ENCODE measurements around the gene PLN.

GRCh38 chr6:118574051-118574865, 26.2 kb downstream of the PLN start:
- TF ChIP-seq CTCF (tag by site-specific recombination; IDR thresholded peaks at IDR 0.05) (no peak), ZNF707 (tag by site-specific recombination; IDR thresholded peaks at IDR 0.05) (no peak), ZNF18 (tag by site-specific recombination; IDR thresholded peaks at IDR 0.05) (no peak), ZNF416 (tag by site-specific recombination; IDR thresholded peaks at IDR 0.05) (no peak), ZNF223 (tag by site-specific recombination; IDR thresholded peaks at IDR 0.05) (no peak), ZNF571 (tag by site-specific recombination; IDR thresholded peaks at IDR 0.05) (no peak), ZBTB7A (tag by site-specific recombination; IDR thresholded peaks at IDR 0.05; ENCODE audit: low read depth) (no peak)
